Measurements from ENCODE around the gene CCNT1. TPM values are rescaled to one million over a fixed set of nuclear protein-coding genes. Genes with fewer than 3 reads are reported as not detected.
A peak's percentile ranks its signal among the peaks of the same experiment; 100 is the strongest.

Gene CCNT1
- total RNA-seq, 1 donor from 2014 or later: 49.2 TPM

GRCh38 chr12:48750215-48750614, 33.7 kb upstream of the CCNT1 start:
- Histone ChIP-seq H3K4me3 (ENCODE audit: insufficient read depth, low read depth, low read length) (no peak overlapping the region), H3K27ac (ENCODE audit: low read depth, low read length) (no peak overlapping the region), H2AFZ (ENCODE audit: low read depth, low read length) (no peak overlapping the region), H3K4me2 (ENCODE audit: low read length) (no peak overlapping the region), H3K36me3 (ENCODE audit: insufficient read depth, low read length) (no peaks in the 10 kb centered on the region), H3K4me1 (ENCODE audit: insufficient read depth, low read length) (no peaks in the 10 kb centered on the region), H3K79me2 (ENCODE audit: insufficient read depth, low read length) (no peaks in the 10 kb centered on the region), H4K20me1 (ENCODE audit: insufficient read depth, low read length) (peaks cover 3% of the 10 kb centered on the region), H3K9ac (ENCODE audit: low read length) (no peak overlapping the region), H3K27me3 (ENCODE audit: insufficient read depth, low read length) (no peaks in the 10 kb centered on the region), H3K9me3 (ENCODE audit: insufficient read depth, low read depth, low read length) (no peaks in the 10 kb centered on the region)
- H3K27ac Mint-ChIP-seq (ENCODE audit: unreplicated experiment): no peak overlapping the region
- no peak overlapping the region for H3K4me3 Mint-ChIP-seq (ENCODE audit: unreplicated experiment)
- peaks cover 19% of the 10 kb centered on the region for H3K27me3 Mint-ChIP-seq (ENCODE audit: low read depth, unreplicated experiment)
- DNase-seq (ENCODE audit: low read depth) (no peak), FAIRE-seq (no peak)
- no peaks in the 10 kb centered on the region for H3K9me3 Mint-ChIP-seq (ENCODE audit: unreplicated experiment)
- H3K36me3 Mint-ChIP-seq (ENCODE audit: low read depth, unreplicated experiment): no peaks in the 10 kb centered on the region
- H3K4me1 Mint-ChIP-seq (ENCODE audit: low read depth, unreplicated experiment): peaks cover 3% of the 10 kb centered on the region
- TF ChIP-seq EZH2 (IDR thresholded peaks at IDR 0.05; ENCODE audit: insufficient read depth, low read length) (no peak), CTCF (IDR thresholded peaks at IDR 0.05; ENCODE audit: insufficient read depth, low read depth, low read length) (no peak)

DNA sequence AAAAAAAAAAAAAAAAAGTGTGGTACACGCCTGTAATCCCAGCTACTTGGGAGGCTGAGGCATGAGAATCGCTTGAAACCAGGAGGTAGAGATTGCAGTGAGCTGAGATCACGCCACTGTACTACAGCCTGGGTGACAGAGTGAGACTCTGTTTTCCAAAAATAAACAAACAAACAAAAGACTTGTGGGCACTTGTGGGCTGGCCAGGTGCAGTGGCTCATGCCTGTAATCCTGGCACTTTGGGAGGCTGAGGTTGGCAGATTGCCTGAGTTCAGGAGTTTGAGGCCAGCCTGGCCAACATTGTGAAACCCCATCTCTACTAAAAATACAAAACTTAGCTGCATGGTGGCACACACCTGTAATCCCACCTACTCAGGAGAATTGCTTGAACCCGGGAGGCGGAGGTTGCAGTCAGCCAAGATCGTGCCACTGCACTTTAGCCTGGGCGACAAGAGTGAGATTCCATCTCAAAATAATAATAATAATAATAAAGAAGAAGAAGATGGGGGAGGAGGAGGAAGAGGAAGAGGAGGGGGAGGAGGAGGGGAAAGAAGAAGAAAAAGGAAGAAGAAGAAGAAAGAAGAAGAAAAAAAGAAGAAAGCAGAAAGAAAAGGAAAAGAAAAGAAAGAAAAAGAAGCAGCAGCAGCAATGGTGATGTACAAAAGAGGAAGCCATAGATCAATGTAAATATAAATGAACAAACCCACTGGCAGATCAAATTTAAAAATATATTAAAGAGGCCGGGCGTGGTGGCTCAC, 27.9 kb upstream of the CCNT1 start:
- Histone ChIP-seq H3K27me3 (ENCODE audit: insufficient read depth, low read length) (peaks cover 6% of the 10 kb centered on the region), H3K4me2 (ENCODE audit: low read length) (no peak overlapping the region), H3K4me3 (ENCODE audit: insufficient read depth, low read depth, low read length) (no peak overlapping the region), H3K27ac (ENCODE audit: low read depth, low read length) (no peak overlapping the region), H4K20me1 (ENCODE audit: insufficient read depth, low read length) (no peaks in the 10 kb centered on the region), H3K36me3 (ENCODE audit: insufficient read depth, low read length) (no peaks in the 10 kb centered on the region), H3K79me2 (ENCODE audit: insufficient read depth, low read length) (no peaks in the 10 kb centered on the region), H3K9me3 (ENCODE audit: insufficient read depth, low read depth, low read length) (no peaks in the 10 kb centered on the region), H3K9ac (ENCODE audit: low read length) (no peak overlapping the region), H3K4me1 (ENCODE audit: insufficient read depth, low read length) (no peaks in the 10 kb centered on the region), H2AFZ (ENCODE audit: low read depth, low read length) (no peak overlapping the region)
- H3K4me1 Mint-ChIP-seq (ENCODE audit: low read depth, unreplicated experiment): no peaks in the 10 kb centered on the region
- peaks cover 20% of the 10 kb centered on the region for H3K27me3 Mint-ChIP-seq (ENCODE audit: low read depth, unreplicated experiment)
- no peaks in the 10 kb centered on the region for H3K9me3 Mint-ChIP-seq (ENCODE audit: unreplicated experiment)
- no peak overlapping the region for H3K27ac Mint-ChIP-seq (ENCODE audit: unreplicated experiment)
- FAIRE-seq: no peak
- no peaks in the 10 kb centered on the region for H3K36me3 Mint-ChIP-seq (ENCODE audit: low read depth, unreplicated experiment)
- DNase-seq (ENCODE audit: low read depth): no peak
- TF ChIP-seq EZH2 (IDR thresholded peaks at IDR 0.05; ENCODE audit: insufficient read depth, low read length) (no peak), CTCF (IDR thresholded peaks at IDR 0.05; ENCODE audit: insufficient read depth, low read depth, low read length) (no peak)
- H3K4me3 Mint-ChIP-seq (ENCODE audit: unreplicated experiment): no peak overlapping the region

- FAIRE-seq: no peak
- Histone ChIP-seq H3K4me3 (ENCODE audit: insufficient read depth, low read depth, low read length) (no peak overlapping the region), H3K4me2 (ENCODE audit: low read length) (no peak overlapping the region), H2AFZ (ENCODE audit: low read depth, low read length) (no peak overlapping the region), H3K27ac (ENCODE audit: low read depth, low read length) (no peak overlapping the region), H4K20me1 (ENCODE audit: insufficient read depth, low read length) (no peaks in the 10 kb centered on the region), H3K79me2 (ENCODE audit: insufficient read depth, low read length) (no peaks in the 10 kb centered on the region), H3K4me1 (ENCODE audit: insufficient read depth, low read length) (no peaks in the 10 kb centered on the region), H3K9me3 (ENCODE audit: insufficient read depth, low read depth, low read length) (no peaks in the 10 kb centered on the region), H3K36me3 (ENCODE audit: insufficient read depth, low read length) (no peaks in the 10 kb centered on the region), H3K27me3 (ENCODE audit: insufficient read depth, low read length) (peaks cover 11% of the 10 kb centered on the region), H3K9ac (ENCODE audit: low read length) (no peak overlapping the region)
- no peaks in the 10 kb centered on the region for H3K9me3 Mint-ChIP-seq (ENCODE audit: unreplicated experiment)
- peaks cover 11% of the 10 kb centered on the region for H3K27me3 Mint-ChIP-seq (ENCODE audit: low read depth, unreplicated experiment)
- H3K4me3 Mint-ChIP-seq (ENCODE audit: unreplicated experiment): peak overlapping the region; percentile 41
- DNase-seq (ENCODE audit: low read depth): no peak
- no peaks in the 10 kb centered on the region for H3K4me1 Mint-ChIP-seq (ENCODE audit: low read depth, unreplicated experiment)
- H3K27ac Mint-ChIP-seq (ENCODE audit: unreplicated experiment): no peak overlapping the region
- no peak for TF ChIP-seq CTCF (IDR thresholded peaks at IDR 0.05; ENCODE audit: insufficient read depth, low read depth, low read length)
- TF ChIP-seq EZH2 (IDR thresholded peaks at IDR 0.05; ENCODE audit: insufficient read depth, low read length): no peak
- no peaks in the 10 kb centered on the region for H3K36me3 Mint-ChIP-seq (ENCODE audit: low read depth, unreplicated experiment)
Measured at GRCh38 chr12:48739618-48740269, 23.2 kb upstream of the CCNT1 start.
